Measurements from ENCODE around the gene MTCL1.

Gene MTCL1

GRCh38 chr18:8821083-8821465, 115.7 kb downstream of the MTCL1 start:
- Histone ChIP-seq H3K9ac (no peak overlapping the region), H3K27me3 (ENCODE audit: control insufficient read depth, insufficient read depth, low read length) (no peaks in the 10 kb centered on the region), H3K36me3 (ENCODE audit: control insufficient read depth, insufficient read depth, low read length) (no peaks in the 10 kb centered on the region), H3K9me3 (ENCODE audit: control insufficient read depth, low read length) (no peaks in the 10 kb centered on the region), H2AFZ (no peak overlapping the region), H3K4me1 (no peaks in the 10 kb centered on the region), H3K79me2 (no peaks in the 10 kb centered on the region), H3K27ac (no peak overlapping the region), H3K4me3 (ENCODE audit: low read depth, low read length) (no peak overlapping the region), H3K4me2 (ENCODE audit: low read length) (no peak overlapping the region)
- no peak for TF ChIP-seq CTCF (IDR thresholded peaks at IDR 0.05)

GRCh38 chr18:8821531-8821930, 116.2 kb downstream of the MTCL1 start:
- H3K4me1 ChIP-seq = no peaks in the 10 kb centered on the region
- no peak for TF ChIP-seq CTCF (IDR thresholded peaks at IDR 0.05)
- no peak overlapping the region for H3K9ac ChIP-seq

GRCh38 chr18:8822643-8823042, 117.3 kb downstream of the MTCL1 start:
- Histone ChIP-seq H3K4me2 (ENCODE audit: low read length) (no peak overlapping the region), H2AFZ (no peak overlapping the region), H3K4me1 (no peaks in the 10 kb centered on the region), H3K79me2 (no peaks in the 10 kb centered on the region), H3K9me3 (ENCODE audit: control insufficient read depth, low read length) (no peaks in the 10 kb centered on the region), H3K27me3 (ENCODE audit: control insufficient read depth, insufficient read depth, low read length) (no peaks in the 10 kb centered on the region), H3K27ac (no peak overlapping the region), H3K9ac (no peak overlapping the region), H3K4me3 (ENCODE audit: low read depth, low read length) (no peak overlapping the region), H3K36me3 (ENCODE audit: control insufficient read depth, insufficient read depth, low read length) (no peaks in the 10 kb centered on the region)
- TF ChIP-seq CTCF (IDR thresholded peaks at IDR 0.05) = no peak

More at GRCh38 chr18:8821531-8821930, 116.2 kb downstream of the MTCL1 start:
- no peak overlapping the region for H3K27ac ChIP-seq
- H3K4me2 ChIP-seq (ENCODE audit: low read length) = no peak overlapping the region
- H3K9me3 ChIP-seq (ENCODE audit: control insufficient read depth, low read length) = no peaks in the 10 kb centered on the region
- H2AFZ ChIP-seq = no peak overlapping the region
- no peak overlapping the region for H3K4me3 ChIP-seq (ENCODE audit: low read depth, low read length)
- no peaks in the 10 kb centered on the region for H3K36me3 ChIP-seq (ENCODE audit: control insufficient read depth, insufficient read depth, low read length)
- no peaks in the 10 kb centered on the region for H3K27me3 ChIP-seq (ENCODE audit: control insufficient read depth, insufficient read depth, low read length)
- H3K79me2 ChIP-seq = no peaks in the 10 kb centered on the region

GRCh38 chr18:8823530-8823929, 118.2 kb downstream of the MTCL1 start:
- H3K27ac ChIP-seq = no peak overlapping the region
- no peaks in the 10 kb centered on the region for H3K9me3 ChIP-seq (ENCODE audit: control insufficient read depth, low read length)
- H3K4me1 ChIP-seq = no peaks in the 10 kb centered on the region
- no peaks in the 10 kb centered on the region for H3K79me2 ChIP-seq
- no peaks in the 10 kb centered on the region for H3K27me3 ChIP-seq (ENCODE audit: control insufficient read depth, insufficient read depth, low read length)
- H3K4me2 ChIP-seq (ENCODE audit: low read length) = no peak overlapping the region
- no peak overlapping the region for H3K4me3 ChIP-seq (ENCODE audit: low read depth, low read length)
- no peak overlapping the region for H2AFZ ChIP-seq
- no peak overlapping the region for H3K9ac ChIP-seq
- H3K36me3 ChIP-seq (ENCODE audit: control insufficient read depth, insufficient read depth, low read length) = no peaks in the 10 kb centered on the region
- TF ChIP-seq CTCF (IDR thresholded peaks at IDR 0.05) = no peak

GRCh38 chr18:8824846-8825245, 119.5 kb downstream of the MTCL1 start:
- H3K36me3 ChIP-seq (ENCODE audit: control insufficient read depth, insufficient read depth, low read length) = no peaks in the 10 kb centered on the region
- H3K9ac ChIP-seq = no peak overlapping the region
- TF ChIP-seq CTCF (IDR thresholded peaks at IDR 0.05) = no peak
- no peaks in the 10 kb centered on the region for H3K9me3 ChIP-seq (ENCODE audit: control insufficient read depth, low read length)
- H3K4me3 ChIP-seq (ENCODE audit: low read depth, low read length) = no peak overlapping the region
- no peaks in the 10 kb centered on the region for H3K79me2 ChIP-seq
- no peak overlapping the region for H3K4me2 ChIP-seq (ENCODE audit: low read length)
- no peak overlapping the region for H3K27ac ChIP-seq
- no peak overlapping the region for H2AFZ ChIP-seq
- no peaks in the 10 kb centered on the region for H3K4me1 ChIP-seq
- H3K27me3 ChIP-seq (ENCODE audit: control insufficient read depth, insufficient read depth, low read length) = no peaks in the 10 kb centered on the region
